ENCODE measurements around the gene MITF.

DNA sequence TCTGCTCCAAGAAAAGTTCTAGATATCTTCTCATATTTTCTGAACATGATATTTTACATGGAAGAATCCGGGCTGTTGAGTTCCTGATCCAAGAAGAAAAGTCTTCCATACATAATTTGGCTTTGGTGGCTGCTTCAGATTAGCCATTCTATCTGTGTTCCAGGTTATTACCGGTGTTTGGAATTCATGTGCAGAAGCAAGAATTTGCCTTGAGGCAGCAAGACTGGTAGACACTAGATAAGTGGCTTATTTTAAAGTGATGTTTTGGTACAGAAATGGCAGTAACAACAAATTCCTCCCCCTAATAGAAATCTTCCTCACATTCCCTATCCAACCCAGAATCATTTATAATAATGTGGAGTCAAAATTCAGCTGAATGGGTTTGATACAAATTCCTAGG, 29.2 kb downstream of the MITF start:
- TF ChIP-seq, protein P1, sequence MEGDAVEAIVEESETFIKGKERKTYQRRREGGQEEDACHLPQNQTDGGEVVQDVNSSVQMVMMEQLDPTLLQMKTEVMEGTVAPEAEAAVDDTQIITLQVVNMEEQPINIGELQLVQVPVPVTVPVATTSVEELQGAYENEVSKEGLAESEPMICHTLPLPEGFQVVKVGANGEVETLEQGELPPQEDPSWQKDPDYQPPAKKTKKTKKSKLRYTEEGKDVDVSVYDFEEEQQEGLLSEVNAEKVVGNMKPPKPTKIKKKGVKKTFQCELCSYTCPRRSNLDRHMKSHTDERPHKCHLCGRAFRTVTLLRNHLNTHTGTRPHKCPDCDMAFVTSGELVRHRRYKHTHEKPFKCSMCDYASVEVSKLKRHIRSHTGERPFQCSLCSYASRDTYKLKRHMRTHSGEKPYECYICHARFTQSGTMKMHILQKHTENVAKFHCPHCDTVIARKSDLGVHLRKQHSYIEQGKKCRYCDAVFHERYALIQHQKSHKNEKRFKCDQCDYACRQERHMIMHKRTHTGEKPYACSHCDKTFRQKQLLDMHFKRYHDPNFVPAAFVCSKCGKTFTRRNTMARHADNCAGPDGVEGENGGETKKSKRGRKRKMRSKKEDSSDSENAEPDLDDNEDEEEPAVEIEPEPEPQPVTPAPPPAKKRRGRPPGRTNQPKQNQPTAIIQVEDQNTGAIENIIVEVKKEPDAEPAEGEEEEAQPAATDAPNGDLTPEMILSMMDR (IDR thresholded peaks at IDR 0.05) = no peak
- TF ChIP-seq POLR2A (IDR thresholded peaks at IDR 0.05) = no peak
- TF ChIP-seq POLR2AphosphoS5 (IDR thresholded peaks at IDR 0.05; ENCODE audit: insufficient read depth in 1 of 2, low read depth in 1 of 2) = no peak
